Measurements from ENCODE around the gene MASP2. TPM values are rescaled to one million over a fixed set of nuclear protein-coding genes. Genes with fewer than 3 reads are reported as not detected.
A peak's percentile ranks its signal among the peaks of the same experiment; 100 is the strongest.

The MASP2 gene
- polyA plus RNA-seq, 2 of the 4 experiments (the other 2 are of a cell fraction): 0.08 TPM; not detected in 1

GRCh38 chr1:11046270-11046566 is 821 bp downstream of the MASP2 start:
- no peak for ATAC-seq
- no peaks in the 10 kb centered on the region for H3K9me3 ChIP-seq
- POLR2A ChIA-PET: no interaction called here
- 79% methylated on average over 2 of the region's 8 CpGs for WGBS (ENCODE audit: missing lambda C conversion rate)
- TF ChIP-seq NR3C1 (IDR thresholded peaks at IDR 0.05): no peak
- no peak for TF ChIP-seq KDM5A (IDR thresholded peaks at IDR 0.05)
- TF ChIP-seq FOXS1 (CRISPR knock-in tag; IDR thresholded peaks at IDR 0.05): no peak
- TF ChIP-seq GATA3 (IDR thresholded peaks at IDR 0.05; ENCODE audit: borderline replicate concordance): no peak
- no peak for TF ChIP-seq SREBF2 (IDR thresholded peaks at IDR 0.05)
- no peak for TF ChIP-seq ATOH8 (CRISPR knock-in tag; IDR thresholded peaks at IDR 0.05; ENCODE audit: low read depth)
- TF ChIP-seq EHMT2 (IDR thresholded peaks at IDR 0.05; ENCODE audit: low read depth): no peak
- CTCF ChIA-PET: interaction anchor here (1.1 to 5.6 kb wide), 2 partner anchors 9 to 11 kb away, joined by 3 to 59 read pairs; no protein-coding TSS in a partner anchor
- H3K4me2 ChIP-seq: no peak overlapping the region
- no peak overlapping the region for H3K27ac ChIP-seq
- no peak overlapping the region for H3K4me3 ChIP-seq
- no peak for FAIRE-seq
- no peak for DNase-seq (ENCODE audit: low read depth in 1 of 2, low spot score in 1 of 2)
- H3K4me1 ChIP-seq: no peaks in the 10 kb centered on the region

- H3K27ac ChIP-seq: no peak overlapping the region
- ChIA-PET POLR2A (no interaction called here), CTCF (interaction anchor here (0.8 to 5.6 kb wide), 3 partner anchors 9 to 596 kb away, joined by 3 to 59 read pairs (median 3); no protein-coding TSS in a partner anchor)
- no peak for TF ChIP-seq BHLHE40 (IDR thresholded peaks at IDR 0.05; ENCODE audit: low read depth, low read length)
- ATAC-seq: peak; percentile 58 to 59; a peak in 5 of 6 replicates
- H3K4me3 ChIP-seq: no peak overlapping the region
- no peaks in the 10 kb centered on the region for H3K4me1 ChIP-seq
- no peak overlapping the region for H3K4me2 ChIP-seq
- DNase-seq (ENCODE audit: low read depth in 1 of 2, low spot score in 1 of 2): no peak
- H3K9me3 ChIP-seq: no peaks in the 10 kb centered on the region
- FAIRE-seq: no peak
- whole genome bisulfite sequencing (ENCODE audit: missing lambda C conversion rate): 89% methylated on average over 28 of the region's 32 CpGs
Observed at GRCh38 chr1:11045428-11046269, 1.4 kb downstream of the MASP2 start.

- FAIRE-seq (no peak), DNase-seq (ENCODE audit: low read depth in 1 of 2, low spot score in 1 of 2) (no peak), ATAC-seq (peak; percentile 9 to 28; a peak in 3 of 6 replicates)
- POLR2A ChIA-PET: no interaction called here
- Histone ChIP-seq H3K27ac (no peak overlapping the region), H3K4me3 (no peak overlapping the region), H3K9me3 (no peaks in the 10 kb centered on the region), H3K4me1 (no peaks in the 10 kb centered on the region), H3K4me2 (no peak overlapping the region)
- no peak for TF ChIP-seq CTCF (IDR thresholded peaks at IDR 0.05)
- CTCF ChIA-PET: interaction anchor here (0.8 to 5.6 kb wide), 3 partner anchors 8 to 597 kb away, joined by 3 to 59 read pairs (median 3); no protein-coding TSS in a partner anchor
- WGBS (ENCODE audit: missing lambda C conversion rate): 70% methylated on average over 13 of the region's 16 CpGs
Observed at GRCh38 chr1:11044849-11045427, 2.1 kb downstream of the MASP2 start.

- no peak for DNase-seq (ENCODE audit: low read depth in 1 of 2, low spot score in 1 of 2)
- 47% methylated on average over 5 of the region's 16 CpGs for WGBS (ENCODE audit: missing lambda C conversion rate)
- ATAC-seq: no peak
- FAIRE-seq: no peak
- ChIA-PET POLR2A (no interaction called here), CTCF (interaction anchor here (1.6 kb wide), 1 partner anchor 601 kb away, joined by 4 read pairs; no protein-coding TSS in a partner anchor)
- Histone ChIP-seq H3K27ac (no peak overlapping the region), H3K9me3 (no peaks in the 10 kb centered on the region), H3K4me2 (no peak overlapping the region), H3K4me3 (no peak overlapping the region), H3K4me1 (no peaks in the 10 kb centered on the region)
- TF ChIP-seq CEBPB (IDR thresholded peaks at IDR 0.05): no peak
Observed at GRCh38 chr1:11044086-11044848, 2.8 kb downstream of the MASP2 start.

Data from A549 (cell line).